SK-N-SH (cell line): ENCODE results near the gene SNX8. TPM values are rescaled to one million over a fixed set of nuclear protein-coding genes. Genes with fewer than 3 reads are reported as not detected.

ENCODE experiments used
- CTCF ChIA-PET: fragments of 300-600, 350-600 bp; formaldehyde crosslinking; extraction: SDS; loops from one replicate; lab custom pipeline; 2021; lab: Yijun Ruan, JAX
- POLR2A ChIA-PET: fragments of 350-600 bp; sonication (Branson Sonifier 250); formaldehyde crosslinking; extraction: SDS; loops from one replicate; lab custom pipeline; 2020; ENCODE audit warnings: antibody characterized with exemption, inconsistent platforms; lab: Yijun Ruan, JAX
- DNase-seq: peaks from one replicate; pipeline ENCODE4 v3.0.0; 2012
- H2AFZ ChIP-seq: fragments of 200-600 bp; sonication (generic); 2 replicates; pipeline ENCODE4 v1.8.1; 2016; ENCODE audit warnings: antibody characterized with exemption, mild to moderate bottlenecking, low read depth
- H3F3A ChIP-seq: fragments of 200-600 bp; sonication (generic); replicated peaks from 2 replicates; pipeline ENCODE3; 2016; ENCODE audit warnings: antibody characterized with exemption, mild to moderate bottlenecking; ENCODE audit not compliant: insufficient read depth
- H3K27ac ChIP-seq, 2 experiments: fragments of 200-500 bp in 1 of 2; fragments of 200-600 bp in 1 of 2; sonication (Bioruptor generic) in 1 of 2; sonication (generic), shearing (Covaris generic) in 1 of 2; 2 replicates each; pipeline versions ENCODE4 v1.5.1 to v1.6.1; 2014 to 2016; ENCODE audit warnings: low read depth in 2 of 2, inconsistent platforms in 1 of 2, low read length in 1 of 2, mild to moderate bottlenecking in 1 of 2, mixed read lengths in 1 of 2
- H3K27me3 ChIP-seq: fragments of 200-600 bp; sonication (generic), shearing (Covaris generic); 2 replicates; pipeline ENCODE4 v1.6.1; 2016; ENCODE audit warnings: mixed run types; ENCODE audit not compliant: insufficient read depth
- H3K36me3 ChIP-seq, 2 experiments: fragments of 200-500 bp in 1 of 2; fragments of 200-600 bp in 1 of 2; sonication (Bioruptor generic) in 1 of 2; sonication (generic) in 1 of 2; replicated peaks in 1 of 2; 2 replicates each; pipeline versions ENCODE3 to v1.5.1; 2014 to 2016; ENCODE audit warnings: low read length in 1 of 2, mild to moderate bottlenecking in 1 of 2; ENCODE audit not compliant: insufficient read depth in 2 of 2, control insufficient read depth in 1 of 2
- H3K4me1 ChIP-seq, 2 experiments: fragments of 200-500 bp in 1 of 2; fragments of 200-600 bp in 1 of 2; sonication (Bioruptor generic) in 1 of 2; sonication (generic), shearing (Covaris generic) in 1 of 2; 2 replicates each; pipeline versions ENCODE4 v1.5.1 to v1.6.1; 2014 to 2016; ENCODE audit warnings: low read depth in 1 of 2, low read length in 1 of 2, mixed run types in 1 of 2; ENCODE audit not compliant: insufficient read depth in 2 of 2, control insufficient read depth in 1 of 2
- H3K4me2 ChIP-seq: fragments of 200-600 bp; sonication (generic), shearing (Covaris generic); 2 replicates; pipeline ENCODE4 v1.6.1; 2017; ENCODE audit warnings: mixed run types
- H3K4me3 ChIP-seq, 2 experiments: fragments of 200-500 bp in 1 of 2; fragments of 200-600 bp in 1 of 2; sonication (Bioruptor generic) in 1 of 2; sonication (generic), shearing (Covaris generic) in 1 of 2; 2 replicates each; pipeline versions ENCODE4 v1.5.1 to v1.8.1; 2014 to 2016; ENCODE audit warnings: low read depth in 2 of 2, inconsistent platforms in 1 of 2, low read length in 1 of 2, mild to moderate bottlenecking in 1 of 2, mixed read lengths in 1 of 2, moderate library complexity in 1 of 2
- H3K79me2 ChIP-seq: fragments of 200-600 bp; sonication (generic); 2 replicates; pipeline ENCODE4 v1.8.1; 2017; ENCODE audit warnings: mild to moderate bottlenecking; ENCODE audit not compliant: insufficient read depth
- H3K9ac ChIP-seq: fragments of 200-600 bp; sonication (generic); 2 replicates; pipeline ENCODE4 v1.6.1; 2017; ENCODE audit warnings: mixed run types
- H3K9me2 ChIP-seq: fragments of 200-600 bp; sonication (generic); 2 replicates; pipeline ENCODE4 v1.6.1; 2017; ENCODE audit warnings: mixed run types
- H3K9me3 ChIP-seq: fragments of 200-600 bp; sonication (generic); 2 replicates; pipeline ENCODE4 v1.6.1; 2017; ENCODE audit warnings: mixed run types, mild to moderate bottlenecking, moderate library complexity
- H4K20me1 ChIP-seq: fragments of 200-600 bp; sonication (generic); 2 replicates; pipeline ENCODE4 v1.6.1; 2017; ENCODE audit warnings: mild to moderate bottlenecking, mixed run types; ENCODE audit not compliant: insufficient read depth
- CHD2 ChIP-seq: fragments of 150-350 bp; IDR thresholded peaks from 2 replicates; pipeline ENCODE4 v1.6.1; 2018; ENCODE audit warnings: low read length; ENCODE audit not compliant: partially characterized antibody
- CTCF ChIP-seq: fragments of 200-600 bp; sonication (generic); IDR thresholded peaks from 2 replicates; pipeline ENCODE4 v1.6.1; 2017; ENCODE audit warnings: antibody characterized with exemption, mild to moderate bottlenecking, moderate library complexity
- ELF1 ChIP-seq: IDR thresholded peaks from 2 replicates; pipeline ENCODE4 v1.4.0; 2012
- FOSL2 ChIP-seq: IDR thresholded peaks from 2 replicates; pipeline ENCODE4 v1.4.0; 2012; ENCODE audit warnings: low read depth, mild to moderate bottlenecking, moderate library complexity, borderline replicate concordance
- FOXJ3 ChIP-seq: sonication (generic); formaldehyde crosslinking; IDR thresholded peaks from 2 replicates; pipeline ENCODE4 v1.5.1; 2020; ENCODE audit warnings: mild to moderate bottlenecking, missing genetic modification reagents
- FOXM1 ChIP-seq: IDR thresholded peaks from 2 replicates; pipeline ENCODE4 v1.4.0; 2012; ENCODE audit warnings: low read depth, mild to moderate bottlenecking
- JUND ChIP-seq: IDR thresholded peaks from 2 replicates; pipeline ENCODE4 v1.4.0; 2012
- MXI1 ChIP-seq: IDR thresholded peaks from 2 replicates; pipeline ENCODE4 v1.6.1; 2012; ENCODE audit warnings: mild to moderate bottlenecking, low read depth, low read length, improper control_type of control experiment
- NFIC ChIP-seq: IDR thresholded peaks from 2 replicates; pipeline ENCODE4 v1.4.0; 2012; ENCODE audit warnings: borderline replicate concordance
- POLR2AphosphoS5 ChIP-seq: IDR thresholded peaks from 2 replicates; pipeline ENCODE4 v1.6.1; 2012; ENCODE audit warnings: low read depth, low read length
- RAD21 ChIP-seq: IDR thresholded peaks from 2 replicates; pipeline ENCODE4 v1.6.1; 2012; ENCODE audit warnings: mild to moderate bottlenecking, low read length
- RCOR1 ChIP-seq: fragments of 150-350 bp; IDR thresholded peaks from 2 replicates; pipeline ENCODE4 v1.6.1; 2017; ENCODE audit warnings: antibody characterized with exemption, low read length
- RFX5 ChIP-seq: IDR thresholded peaks from 2 replicates; pipeline ENCODE4 v1.6.1; 2012; ENCODE audit warnings: mild to moderate bottlenecking, improper control_type of control experiment, low read length
- TCF12 ChIP-seq: IDR thresholded peaks from 2 replicates; pipeline ENCODE4 v1.4.0; 2012
- USF2 ChIP-seq: fragments of 150-350 bp; IDR thresholded peaks from 2 replicates; pipeline ENCODE4 v1.6.1; 2017; ENCODE audit warnings: antibody characterized with exemption, low read length, low read depth, borderline replicate concordance
- YY1 ChIP-seq: IDR thresholded peaks from 2 replicates; pipeline ENCODE4 v1.4.0; 2012; ENCODE audit warnings: low read depth, mild to moderate bottlenecking
- ZBTB33 ChIP-seq: IDR thresholded peaks from 2 replicates; pipeline ENCODE4 v1.4.0; 2012; ENCODE audit warnings: low read depth, borderline replicate concordance
- WGBS: methylation state at CpG from one replicate; pipeline ENCODE4 v1.1.6; 2017; ENCODE audit warnings: low lambda C conversion rate; 5-methylcytosine and 5-hydroxymethylcytosine counted together
- polyA plus RNA-seq, 3 experiments: library from polyadenylated mRNA; depleted of rRNA; stranded (reverse); fragments of >200 nt; gene quantifications; 2 replicates each; pipeline ENCODE4 v1.2.3, GENCODE V29; 2012
- TF ChIP-seq, protein P1 (sequence below): fragments of 150-350 bp; IDR thresholded peaks from 2 replicates; pipeline ENCODE4 v1.6.1; 2016; ENCODE audit warnings: mild to moderate bottlenecking, low read depth, low read length
- TF ChIP-seq, protein P2 (sequence below): IDR thresholded peaks from 2 replicates; pipeline ENCODE4; 2012
- TF ChIP-seq, protein P3 (sequence below): IDR thresholded peaks from 2 replicates; pipeline ENCODE4 v1.4.0; 2012; ENCODE audit warnings: low read depth, borderline replicate concordance

Gene SNX8
- polyA plus RNA-seq, 1 of the 3 experiments (the other 2 are of a cell fraction): 20.6 TPM

DNA sequence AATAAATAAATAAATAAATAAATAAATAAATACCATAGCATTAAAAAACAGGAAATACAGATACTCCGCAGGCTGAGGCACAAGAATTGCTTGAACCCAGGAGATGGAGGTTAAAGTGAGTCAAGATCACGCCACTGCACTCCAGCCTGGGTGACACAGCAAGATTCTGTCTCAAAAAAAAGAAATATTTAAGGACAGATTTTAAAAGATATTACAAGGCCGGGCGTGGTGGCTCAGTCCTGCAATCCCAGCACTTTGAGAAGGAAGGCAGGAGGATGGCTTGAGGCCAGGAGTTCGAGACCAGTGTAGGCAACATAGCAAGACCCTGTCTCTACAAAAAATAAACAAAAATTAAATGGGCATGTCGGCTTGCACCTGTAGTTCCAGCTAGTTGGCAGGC, 17.5 kb upstream of the SNX8 start:
- H3K4me1 ChIP-seq: no peaks in the 10 kb centered on the region
- no peak for TF ChIP-seq FOSL2
- TF ChIP-seq RAD21: no peak
- no peak for TF ChIP-seq RCOR1
- TF ChIP-seq, protein P1, sequence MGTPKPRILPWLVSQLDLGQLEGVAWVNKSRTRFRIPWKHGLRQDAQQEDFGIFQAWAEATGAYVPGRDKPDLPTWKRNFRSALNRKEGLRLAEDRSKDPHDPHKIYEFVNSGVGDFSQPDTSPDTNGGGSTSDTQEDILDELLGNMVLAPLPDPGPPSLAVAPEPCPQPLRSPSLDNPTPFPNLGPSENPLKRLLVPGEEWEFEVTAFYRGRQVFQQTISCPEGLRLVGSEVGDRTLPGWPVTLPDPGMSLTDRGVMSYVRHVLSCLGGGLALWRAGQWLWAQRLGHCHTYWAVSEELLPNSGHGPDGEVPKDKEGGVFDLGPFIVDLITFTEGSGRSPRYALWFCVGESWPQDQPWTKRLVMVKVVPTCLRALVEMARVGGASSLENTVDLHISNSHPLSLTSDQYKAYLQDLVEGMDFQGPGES: no peak
- no peak for TF ChIP-seq NFIC
- TF ChIP-seq, protein P2, sequence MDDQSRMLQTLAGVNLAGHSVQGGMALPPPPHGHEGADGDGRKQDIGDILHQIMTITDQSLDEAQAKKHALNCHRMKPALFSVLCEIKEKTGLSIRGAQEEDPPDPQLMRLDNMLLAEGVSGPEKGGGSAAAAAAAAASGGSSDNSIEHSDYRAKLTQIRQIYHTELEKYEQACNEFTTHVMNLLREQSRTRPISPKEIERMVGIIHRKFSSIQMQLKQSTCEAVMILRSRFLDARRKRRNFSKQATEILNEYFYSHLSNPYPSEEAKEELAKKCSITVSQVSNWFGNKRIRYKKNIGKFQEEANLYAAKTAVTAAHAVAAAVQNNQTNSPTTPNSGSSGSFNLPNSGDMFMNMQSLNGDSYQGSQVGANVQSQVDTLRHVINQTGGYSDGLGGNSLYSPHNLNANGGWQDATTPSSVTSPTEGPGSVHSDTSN: no peak
- no peak for TF ChIP-seq TCF12
- no peak for TF ChIP-seq MXI1
- no peak for TF ChIP-seq ELF1
- no peak for TF ChIP-seq CHD2
- TF ChIP-seq JUND: no peak
- no peak for TF ChIP-seq FOXJ3 (CRISPR knock-in tag)
- no peak for TF ChIP-seq ZBTB33
- no peak for TF ChIP-seq CTCF
- no peak for TF ChIP-seq USF2
- TF ChIP-seq RFX5: no peak
- no peak for TF ChIP-seq YY1
- no peak for TF ChIP-seq FOXM1
- TF ChIP-seq POLR2AphosphoS5: no peak
- TF ChIP-seq, protein P3, sequence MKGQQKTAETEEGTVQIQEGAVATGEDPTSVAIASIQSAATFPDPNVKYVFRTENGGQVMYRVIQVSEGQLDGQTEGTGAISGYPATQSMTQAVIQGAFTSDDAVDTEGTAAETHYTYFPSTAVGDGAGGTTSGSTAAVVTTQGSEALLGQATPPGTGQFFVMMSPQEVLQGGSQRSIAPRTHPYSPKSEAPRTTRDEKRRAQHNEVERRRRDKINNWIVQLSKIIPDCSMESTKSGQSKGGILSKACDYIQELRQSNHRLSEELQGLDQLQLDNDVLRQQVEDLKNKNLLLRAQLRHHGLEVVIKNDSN: no peak
- H4K20me1 ChIP-seq: no peaks in the 10 kb centered on the region
- 95% methylated on average over 6 of the region's 6 CpGs for WGBS
- no peak for DNase-seq
- no peak overlapping the region for H3K4me2 ChIP-seq
- H3F3A ChIP-seq: no peaks in the 10 kb centered on the region
- peaks cover 0 to 9% of the 10 kb centered on the region in 2 experiments for H3K36me3 ChIP-seq
- no peaks in the 10 kb centered on the region for H3K27me3 ChIP-seq
- H3K9me2 ChIP-seq: no peaks in the 10 kb centered on the region
- no peaks in the 10 kb centered on the region for H3K9me3 ChIP-seq
- no peak overlapping the region for H3K9ac ChIP-seq
- no peak overlapping the region for H3K27ac ChIP-seq
- ChIA-PET CTCF (interaction anchor here (3.0 kb wide), 1 partner anchor 16 kb away, joined by 10 read pairs; no protein-coding TSS in a partner anchor), POLR2A (interaction anchor here (1.1 kb wide), 1 partner anchor 13 kb away, joined by 5 read pairs; no protein-coding TSS in a partner anchor)
- H3K79me2 ChIP-seq: 0 out of 2 replicates have a peak, but pooled peaks cover 8% of the 10 kb centered on the region
- H2AFZ ChIP-seq: no peak overlapping the region
- H3K4me3 ChIP-seq: no peak overlapping the region
